Muscle layer of colon (tissue), 2 donors: ENCODE measurements around the gene ADGRA1.

Experiments
- H3K27ac ChIP-seq: one replicate; pipeline ENCODE4 v1.7.0; 2013; ENCODE audit warnings: low read depth, mild to moderate bottlenecking, low read length, moderate library complexity
- H3K27me3 ChIP-seq, 2 donors: one replicate each; pipeline ENCODE4 v1.7.0; 2013; ENCODE audit warnings: low read length in 2 of 2, mild to moderate bottlenecking in 2 of 2; ENCODE audit not compliant: insufficient read depth in 2 of 2, control insufficient read depth in 1 of 2
- H3K36me3 ChIP-seq: one replicate; pipeline ENCODE4 v1.7.0; 2013; ENCODE audit warnings: mild to moderate bottlenecking, low read length; ENCODE audit not compliant: insufficient read depth
- H3K4me1 ChIP-seq: one replicate; pipeline ENCODE4 v1.7.0; 2013; ENCODE audit warnings: mild to moderate bottlenecking, low read length; ENCODE audit not compliant: insufficient read depth
- H3K4me3 ChIP-seq, 2 donors: one replicate each; pipeline ENCODE4 v1.7.0; 2013; ENCODE audit warnings: low read length in 2 of 2, low read depth in 1 of 2, mild to moderate bottlenecking in 1 of 2, moderate library complexity in 1 of 2
- H3K9ac ChIP-seq: one replicate; pipeline ENCODE4 v1.7.0; 2013; ENCODE audit warnings: low read length
- H3K9me3 ChIP-seq: one replicate; pipeline ENCODE4 v1.7.0; 2013; ENCODE audit warnings: mild to moderate bottlenecking, low read length
- donor health status: abdominal sarcoma.
- donor health status: Adenocarcinoma of cecum.

The ADGRA1 gene

DNA sequence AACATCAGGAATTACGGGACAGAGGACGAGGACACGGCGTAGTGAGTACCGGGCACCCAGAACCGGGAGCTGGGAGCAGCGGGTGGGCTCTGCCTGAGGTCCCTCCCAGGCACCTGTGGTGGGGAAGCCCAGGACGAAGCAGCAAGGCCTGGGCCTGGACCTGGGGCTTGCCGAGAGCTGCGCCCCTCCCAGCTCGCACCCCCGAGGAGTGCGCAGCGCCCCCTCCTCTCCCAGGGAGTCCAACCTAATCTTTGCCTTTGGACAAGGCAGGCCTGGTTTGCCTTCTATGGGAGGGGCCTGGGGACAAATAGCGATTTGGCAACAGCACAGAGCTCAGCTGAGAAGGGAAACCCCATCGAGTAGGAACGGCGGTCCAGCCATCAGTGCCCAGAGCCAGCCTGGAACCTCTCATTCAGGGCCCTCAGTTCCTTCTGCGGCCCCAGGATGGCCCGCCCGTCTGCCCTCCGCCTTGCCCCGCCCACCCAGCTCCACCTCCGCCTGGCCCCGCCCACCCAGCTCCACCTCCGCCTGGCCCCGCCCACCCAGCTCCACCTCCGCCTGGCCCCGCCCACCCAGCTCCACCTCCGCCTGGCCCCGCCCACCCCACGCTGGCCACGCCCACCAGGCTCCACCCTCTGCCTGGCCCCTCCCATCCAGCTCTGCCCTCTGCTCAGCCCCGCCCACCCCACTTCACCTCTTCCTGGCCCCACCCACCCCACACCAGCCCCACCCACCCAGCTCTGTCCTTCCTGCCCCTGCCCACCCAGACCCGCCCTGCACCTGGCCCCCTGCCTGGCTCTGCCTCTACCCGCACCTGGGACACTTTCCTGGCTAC, 39.8 kb downstream of the ADGRA1 start:
- H3K9ac ChIP-seq: no peak overlapping the region
- H3K9me3 ChIP-seq: no peaks in the 10 kb centered on the region
- no peak overlapping the region for H3K4me3 ChIP-seq
- H3K4me1 ChIP-seq: no peaks in the 10 kb centered on the region
- no peak overlapping the region for H3K27ac ChIP-seq
- no peaks in the 10 kb centered on the region for H3K36me3 ChIP-seq
- peaks cover 5 to 18% of the 10 kb centered on the region in 2 donors for H3K27me3 ChIP-seq

- Histone ChIP-seq H3K27ac (no peak overlapping the region), H3K4me3 (no peak overlapping the region), H3K27me3 (peaks cover 5 to 18% of the 10 kb centered on the region in 2 donors), H3K9me3 (no peaks in the 10 kb centered on the region), H3K36me3 (no peaks in the 10 kb centered on the region), H3K4me1 (no peaks in the 10 kb centered on the region), H3K9ac (no peak overlapping the region)
Observed at GRCh38 chr10:133128126-133129070, 40.7 kb downstream of the ADGRA1 start.

- Histone ChIP-seq H3K36me3 (no peaks in the 10 kb centered on the region), H3K27me3 (peaks cover 5 to 13% of the 10 kb centered on the region in 2 donors), H3K9me3 (no peaks in the 10 kb centered on the region)
Observed at GRCh38 chr10:133129071-133129858, 41.5 kb downstream of the ADGRA1 start.

DNA sequence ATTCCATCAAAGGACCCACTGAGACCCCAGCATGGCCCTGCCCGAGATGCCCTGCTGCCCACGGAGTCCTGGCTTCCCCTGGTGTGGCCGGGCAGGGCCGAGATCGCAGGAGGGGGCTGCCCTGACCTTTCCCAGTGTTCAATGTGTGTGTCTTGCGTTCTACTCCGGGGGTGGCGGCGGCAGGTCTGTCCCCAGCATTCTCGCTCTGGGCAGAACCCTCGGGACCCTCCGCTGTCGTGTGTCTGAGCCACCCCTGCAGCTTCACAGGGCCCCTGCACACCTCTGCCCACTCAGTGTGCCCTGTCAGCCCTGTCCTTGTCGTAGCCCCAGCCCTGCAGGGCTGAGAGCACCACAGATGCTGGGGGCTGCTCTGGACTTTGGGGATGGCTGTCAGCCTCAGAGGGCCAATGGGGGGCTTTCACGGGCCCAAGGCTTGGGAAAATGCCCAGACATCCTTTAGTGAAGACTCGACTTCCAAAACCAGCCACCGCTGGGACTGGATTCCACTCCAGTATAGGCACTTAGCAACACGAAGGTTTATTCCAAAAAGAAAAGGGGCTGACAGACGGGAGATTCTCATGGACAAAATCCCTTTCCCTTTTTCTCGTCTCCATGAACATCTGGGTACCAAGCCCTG, 42.3 kb downstream of the ADGRA1 start:
- Histone ChIP-seq H3K9ac (no peak overlapping the region), H3K4me3 (no peak overlapping the region), H3K27ac (no peak overlapping the region), H3K9me3 (no peaks in the 10 kb centered on the region), H3K36me3 (no peaks in the 10 kb centered on the region), H3K4me1 (no peaks in the 10 kb centered on the region), H3K27me3 (peaks cover 5 to 9% of the 10 kb centered on the region in 2 donors)

More at GRCh38 chr10:133129071-133129858, 41.5 kb downstream of the ADGRA1 start:
- H3K9ac ChIP-seq: no peak overlapping the region
- H3K27ac ChIP-seq: no peak overlapping the region
- no peak overlapping the region for H3K4me3 ChIP-seq
- H3K4me1 ChIP-seq: no peaks in the 10 kb centered on the region

DNA sequence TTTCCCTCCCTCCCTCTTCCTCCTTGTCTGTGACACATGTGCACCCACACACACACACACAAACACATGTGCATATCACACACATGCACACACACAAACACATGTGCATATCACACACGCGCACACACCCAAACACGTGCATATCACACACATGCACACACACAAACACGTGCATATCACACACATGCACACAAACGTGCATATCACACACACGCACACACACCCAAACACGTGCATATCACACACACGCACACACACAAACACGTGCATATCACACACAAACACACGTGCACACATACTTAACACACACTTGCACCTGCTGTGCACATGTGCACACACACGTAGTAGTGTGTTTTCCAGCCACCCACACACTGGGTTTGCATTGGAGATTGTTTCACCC, 42.9 kb downstream of the ADGRA1 start:
- Histone ChIP-seq H3K36me3 (no peaks in the 10 kb centered on the region), H3K9me3 (no peaks in the 10 kb centered on the region), H3K4me1 (no peaks in the 10 kb centered on the region), H3K4me3 (no peak overlapping the region), H3K27me3 (peaks cover 5 to 8% of the 10 kb centered on the region in 2 donors), H3K9ac (no peak overlapping the region), H3K27ac (no peak overlapping the region)

DNA sequence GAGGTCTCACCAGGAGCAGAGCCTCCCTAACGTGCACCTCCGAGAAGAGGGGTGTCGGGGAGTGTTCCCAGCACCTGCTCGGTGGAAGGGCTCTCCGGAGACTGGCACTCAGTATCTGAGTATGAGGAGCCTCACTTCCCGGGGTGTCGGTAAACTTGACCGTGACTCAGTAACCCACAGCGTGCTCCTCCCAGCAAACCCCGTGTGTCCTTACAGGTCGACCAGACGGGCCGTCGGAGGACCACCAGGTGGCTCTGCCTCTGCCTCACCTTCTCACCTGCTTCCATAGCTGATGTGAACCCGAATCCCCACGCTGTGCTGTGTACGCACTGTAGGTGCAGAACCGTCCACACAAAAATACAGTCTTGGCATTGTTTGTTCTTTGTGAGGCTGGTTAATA, 43.3 kb downstream of the ADGRA1 start:
- no peaks in the 10 kb centered on the region for H3K9me3 ChIP-seq
- H3K36me3 ChIP-seq: no peaks in the 10 kb centered on the region
- no peaks in the 10 kb centered on the region for H3K4me1 ChIP-seq
- H3K9ac ChIP-seq: no peak overlapping the region
- H3K27me3 ChIP-seq: peaks cover 2 to 4% of the 10 kb centered on the region in 2 donors
- no peak overlapping the region for H3K4me3 ChIP-seq
- no peak overlapping the region for H3K27ac ChIP-seq

DNA sequence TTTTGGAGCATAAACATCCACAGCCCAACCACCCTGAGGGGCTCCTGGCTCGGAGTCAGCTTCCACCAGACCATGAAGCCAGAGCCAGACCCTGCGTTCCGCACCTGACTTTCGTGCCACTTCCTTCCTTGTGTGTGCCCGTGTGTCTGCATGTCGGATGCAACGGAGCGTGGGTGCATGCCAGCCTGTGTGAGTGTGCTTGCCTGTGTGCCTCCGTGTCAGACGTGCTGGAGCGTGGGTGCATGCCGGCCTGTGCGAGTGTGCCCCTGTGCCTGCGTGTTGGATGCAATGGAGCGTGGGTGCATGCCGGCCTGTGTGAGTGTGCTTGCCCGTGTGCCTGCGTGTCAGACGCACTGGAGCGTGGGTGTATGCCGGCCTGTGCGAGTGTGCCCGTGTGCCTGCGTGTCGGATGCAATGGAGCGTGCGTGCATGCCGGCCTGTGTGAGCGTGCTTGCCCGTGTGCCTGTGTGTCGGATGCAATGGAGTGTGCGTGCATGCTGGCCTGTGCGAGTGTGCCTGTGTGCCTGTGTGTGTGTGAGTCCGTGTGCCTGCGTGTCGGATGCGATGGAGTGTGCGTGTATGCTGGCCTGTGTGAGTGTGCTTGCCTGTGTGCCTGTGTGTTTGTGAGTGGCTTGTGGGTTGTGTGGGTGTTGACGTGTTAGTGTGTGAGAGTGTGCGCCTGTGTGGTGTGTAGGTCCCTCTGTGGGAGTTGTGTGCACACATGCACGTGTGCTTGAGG, 44.2 kb downstream of the ADGRA1 start:
- Histone ChIP-seq H3K9ac (no peak overlapping the region), H3K4me3 (no peak overlapping the region), H3K27ac (no peak overlapping the region), H3K27me3 (no peaks in the 10 kb centered on the region), H3K4me1 (no peaks in the 10 kb centered on the region), H3K9me3 (no peaks in the 10 kb centered on the region), H3K36me3 (no peaks in the 10 kb centered on the region)

GRCh38 chr10:133132473-133133291, 45.0 kb downstream of the ADGRA1 start:
- no peak overlapping the region for H3K27ac ChIP-seq
- no peaks in the 10 kb centered on the region for H3K4me1 ChIP-seq
- no peaks in the 10 kb centered on the region for H3K27me3 ChIP-seq
- no peak overlapping the region for H3K4me3 ChIP-seq
- H3K9me3 ChIP-seq: no peaks in the 10 kb centered on the region
- no peaks in the 10 kb centered on the region for H3K36me3 ChIP-seq
- no peak overlapping the region for H3K9ac ChIP-seq

DNA sequence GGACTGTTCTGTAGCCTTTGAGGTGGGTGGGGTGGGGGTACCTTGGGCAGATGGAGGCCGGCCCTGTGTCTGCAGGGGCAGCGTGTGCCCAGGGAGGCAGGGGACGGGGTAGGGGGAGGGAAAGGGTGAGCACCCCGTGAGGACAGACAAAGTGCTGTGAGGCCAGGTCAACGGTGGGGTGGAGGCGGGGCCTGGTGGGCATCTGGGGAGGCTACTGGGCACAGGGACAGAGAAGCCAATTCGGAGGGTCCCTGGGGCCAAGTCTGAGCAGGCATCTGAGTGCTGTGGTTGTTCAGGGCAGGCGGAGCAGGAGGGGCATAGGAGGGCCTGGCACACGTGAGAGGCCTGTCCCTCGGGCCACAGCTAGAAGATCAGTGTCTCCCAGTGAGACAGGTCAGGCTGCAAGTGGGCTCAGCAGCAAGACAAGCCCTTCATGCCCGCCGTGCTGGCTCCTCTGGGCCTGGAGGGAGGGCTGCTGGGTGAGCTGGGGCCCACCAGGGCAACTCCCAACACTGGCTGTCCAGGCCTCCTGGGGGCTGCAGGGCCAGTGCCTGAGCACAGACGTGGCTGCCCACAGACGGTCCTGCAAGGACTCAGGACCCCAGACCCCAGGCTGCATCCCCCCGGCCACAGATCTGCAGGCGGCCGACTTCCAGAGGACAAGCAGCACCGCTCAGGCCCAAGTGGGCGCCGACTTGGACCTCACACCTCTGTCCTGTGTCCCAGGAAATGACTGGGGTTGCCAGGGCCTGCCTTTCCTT, 45.9 kb downstream of the ADGRA1 start:
- H3K27ac ChIP-seq: no peak overlapping the region
- H3K4me1 ChIP-seq: no peaks in the 10 kb centered on the region
- no peaks in the 10 kb centered on the region for H3K36me3 ChIP-seq
- H3K9ac ChIP-seq: no peak overlapping the region
- no peaks in the 10 kb centered on the region for H3K27me3 ChIP-seq
- no peak overlapping the region for H3K4me3 ChIP-seq
- no peaks in the 10 kb centered on the region for H3K9me3 ChIP-seq
